SK-N-MC (cell line): ENCODE data around the gene MRC1.

ENCODE experiments used
- EZH2 ChIP-seq: fragments of 200-600 bp; sonication (generic); IDR thresholded peaks from one replicate; pipeline ENCODE4 v1.6.1; 2017; ENCODE audit warnings: antibody characterized with exemption
- POLR2AphosphoS5 ChIP-seq: IDR thresholded peaks from 2 replicates; pipeline ENCODE4 v1.6.1; 2012; ENCODE audit warnings: mild to moderate bottlenecking, low read depth, low read length, borderline replicate concordance

DNA sequence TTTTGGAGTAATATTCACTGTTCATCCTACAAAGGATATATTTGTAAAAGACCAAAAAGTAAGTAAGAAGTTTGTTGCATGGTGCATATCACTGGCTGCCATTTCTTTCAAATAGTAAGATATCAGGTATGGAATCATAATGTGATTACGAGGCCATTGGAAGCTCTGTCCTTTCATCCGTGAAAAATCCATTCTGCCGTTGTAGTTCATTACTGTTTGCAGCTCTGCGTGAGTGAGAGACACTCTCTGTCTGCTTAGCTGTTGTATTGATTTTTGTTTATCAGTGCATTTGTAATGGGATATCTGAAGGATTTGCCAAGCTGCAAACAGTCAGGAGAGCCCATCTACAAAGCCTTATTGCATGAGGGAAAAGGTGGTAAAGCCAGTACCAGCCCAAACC lies 98.5 kb downstream of the MRC1 start:
- TF ChIP-seq POLR2AphosphoS5 = no peak
- no peak for TF ChIP-seq EZH2
